Camera-type eye (tissue), 1 donor: ENCODE measurements around the gene EVX1. TPM values are rescaled to one million over a fixed set of nuclear protein-coding genes. Genes with fewer than 3 reads are reported as not detected.

ENCODE experiments used
- total RNA-seq: library from RNA; depleted of rRNA; stranded (reverse); fragments of >200 nt; gene quantifications from one replicate; pipeline ENCODE4 v1.2.3, GENCODE V29; 2014

The EVX1 gene
- total RNA-seq = not detected

GRCh38 chr7:27242555-27243339 is at the start of gene EVX1:
Gene EVX1, plus strand, starts transcription at chr7:27242802. Its CDS starts 229 bp downstream, at chr7:27243031.

GRCh38 chr7:27199849-27200760 is 42.5 kb upstream of the EVX1 start, which contains the start of gene HOXA13:
Gene HOXA13, minus strand, starts transcription at chr7:27200091. Its CDS starts 14 bp downstream, at chr7:27200077.

Other genes with a start within 250 kb of the EVX1 start
- gene HOXA1, start 146.8 kb upstream of the EVX1 start, total RNA-seq = 0.44 TPM
- gene HOXA2, start 140.1 kb upstream of the EVX1 start, total RNA-seq = not detected
- not detected for gene HOXA4, start 112.0 kb upstream of the EVX1 start, total RNA-seq
- not detected for gene HOXA5, start 99.1 kb upstream of the EVX1 start, total RNA-seq
- gene HOXA6, start 95.0 kb upstream of the EVX1 start, total RNA-seq = not detected
- gene HOXA3, start 90.2 kb upstream of the EVX1 start, total RNA-seq = not detected
- not detected for gene HOXA7, start 86.1 kb upstream of the EVX1 start, total RNA-seq
- gene HOXA9, start 77.3 kb upstream of the EVX1 start, total RNA-seq = not detected
- gene HOXA10, start 68.5 kb upstream of the EVX1 start, total RNA-seq = not detected
- gene HOXA11, start 57.6 kb upstream of the EVX1 start, total RNA-seq = not detected
- gene HOXA13, start 42.7 kb upstream of the EVX1 start, total RNA-seq = 0.11 TPM